Transverse colon (tissue), 4 donors: Measurements from ENCODE around the gene AKAP9. TPM values are rescaled to one million over a fixed set of nuclear protein-coding genes. Genes with fewer than 3 reads are reported as not detected.
A peak's percentile ranks its signal among the peaks of the same experiment; 100 is the strongest.

Experiments used
- DNase-seq: peaks from one replicate; pipeline ENCODE4 v3.0.0-alpha.2; 2019
- H3K27ac ChIP-seq, 4 donors: fragments of 200-600 bp; sonication (generic); 2 replicates each; pipeline ENCODE4 v1.5.1; 2016 to 2018; ENCODE audit warnings: inconsistent platforms in 4 of 4
- H3K27me3 ChIP-seq: fragments of 200-600 bp; sonication (generic); 2 replicates; pipeline ENCODE4 v1.5.1; 2017; ENCODE audit warnings: inconsistent platforms
- H3K36me3 ChIP-seq, 4 donors: fragments of 200-600 bp; sonication (generic); 2 replicates each; pipeline ENCODE4 v1.5.1; 2017 to 2019; ENCODE audit warnings: inconsistent platforms in 4 of 4
- H3K4me1 ChIP-seq, 4 donors: fragments of 200-600 bp; sonication (generic); 2 replicates each; pipeline ENCODE4 v1.5.1; 2017 to 2020; ENCODE audit warnings: inconsistent platforms in 4 of 4
- H3K4me3 ChIP-seq, 4 donors: fragments of 200-600 bp; sonication (generic); 1 replicate in 1 of 4; 2 replicates in 3 of 4; pipeline versions ENCODE4 v1.5.1 to v1.6.1; 2017 to 2019; ENCODE audit warnings: inconsistent platforms in 4 of 4
- H3K9me3 ChIP-seq, 2 donors: fragments of 200-600 bp; sonication (generic); 2 replicates each; pipeline ENCODE4 v1.5.1; 2017 to 2019; ENCODE audit warnings: inconsistent platforms in 2 of 2
- CTCF ChIP-seq, 5 experiments: fragments of 200-600 bp in 3 of 5; fragments of 450-650 bp in 2 of 5; sonication (generic) in 3 of 5; IDR thresholded peaks; 1 replicate in 2 of 5; 2 replicates in 3 of 5; pipeline ENCODE4 v1.5.1; 2016 to 2017; ENCODE audit warnings: antibody characterized with exemption in 5 of 5, inconsistent platforms in 3 of 5, mild to moderate bottlenecking in 2 of 5, moderate library complexity in 1 of 5
- EP300 ChIP-seq: sonication (generic); formaldehyde crosslinking; IDR thresholded peaks from one replicate; pipeline ENCODE4 v1.6.1; 2017; ENCODE audit warnings: antibody characterized with exemption, low read depth
- POLR2A ChIP-seq: fragments of 450-650 bp; IDR thresholded peaks from one replicate; pipeline ENCODE4 v1.6.1; 2016; ENCODE audit warnings: antibody characterized with exemption, mild to moderate bottlenecking, moderate library complexity
- POLR2AphosphoS5 ChIP-seq, 3 donors: sonication (generic); formaldehyde crosslinking; IDR thresholded peaks; one replicate each; pipeline ENCODE4 v1.6.1; 2016; ENCODE audit warnings: antibody characterized with exemption in 3 of 3
- WGBS, 2 donors: methylation state at CpG; one replicate each; pipeline ENCODE4 v1.1.5; 2018; ENCODE audit warnings: low coverage in 1 of 2; 5-methylcytosine and 5-hydroxymethylcytosine counted together
- in situ Hi-C, 4 donors: fragments of 200-750 bp; cut with MboI; loops; one replicate each; pipeline versions ENCODE4 v1.15.0 to v1.15.1; 2017; ENCODE audit warnings: low sequenced_read_pairs in 3 of 4, low pct_ligation_motif_present in 1 of 4, low pct_unique_long_range_greater_than_20kb in 1 of 4
- intact Hi-C: fragments of 100-400 bp; cut with DNase I; formaldehyde crosslinking; loops from one replicate; pipeline ENCODE4 v1.15.1; 2023; ENCODE audit warnings: low total_unique reads
- total RNA-seq, 4 donors: library from RNA; depleted of rRNA; stranded (reverse); fragments of >200 nt; gene quantifications; one replicate each; pipeline ENCODE4 v1.1.0, GENCODE V29; 2016

Gene AKAP9
- total RNA-seq, 4 donors from 2014 or later, result 203 to 262 (median 234) TPM

DNA sequence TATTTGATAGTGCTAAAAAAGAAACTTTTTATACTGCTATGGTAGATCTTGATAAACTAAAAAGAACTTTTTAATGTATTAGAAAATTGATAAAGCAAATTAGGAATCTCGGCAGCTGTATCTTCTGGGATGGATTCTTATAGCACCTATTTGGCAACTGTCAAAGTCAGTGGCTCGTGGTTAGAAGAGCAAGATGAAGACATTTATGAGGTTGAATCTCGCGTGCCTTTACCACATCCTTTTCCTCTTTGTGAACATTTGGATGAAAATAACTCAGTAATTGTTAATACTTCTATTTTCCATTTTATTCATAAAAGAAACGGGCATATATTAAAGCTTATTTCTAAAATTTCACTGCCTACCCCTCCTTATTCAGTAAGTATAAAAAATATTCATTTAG is 117.4 kb downstream of the AKAP9 start:
- Histone ChIP-seq H3K27ac (peak overlapping the region; percentile 53 to 79 (median 72)), H3K27me3 (no peaks in the 10 kb centered on the region), H3K9me3 (no peaks in the 10 kb centered on the region), H3K4me3 (peak overlapping the region in 3 of 4 donors; percentile 17 to 48 (median 31)), H3K36me3 (peaks cover 0 to 16% (median 2%) of the 10 kb centered on the region in 4 donors), H3K4me1 (peaks cover 10 to 78% (median 23%) of the 10 kb centered on the region in 4 donors)
- WGBS, 2 donors, result 36 to 40% methylated on average over 5 of the region's 5 CpGs
- no peak for DNase-seq
- in situ Hi-C loops (no loop called here), intact Hi-C loops (no loop called here)
- no peak for TF ChIP-seq POLR2A
- no peak for TF ChIP-seq POLR2AphosphoS5 (IDR thresholded peaks at IDR 0.05)
- TF ChIP-seq CTCF (IDR thresholded peaks at IDR 0.05), result no peak
- no peak for TF ChIP-seq EP300

- H3K4me3 ChIP-seq, result peak overlapping the region in 3 of 4 donors; percentile 17 to 48 (median 31)
- WGBS, 2 donors, result 53 to 61% methylated on average over 2 of the region's 2 CpGs
- peaks cover 10 to 85% (median 25%) of the 10 kb centered on the region in 4 donors for H3K4me1 ChIP-seq
- no peak for TF ChIP-seq POLR2A
- no peak for TF ChIP-seq CTCF (IDR thresholded peaks at IDR 0.05)
- no peak for TF ChIP-seq POLR2AphosphoS5 (IDR thresholded peaks at IDR 0.05)
- no peak for TF ChIP-seq EP300
- in situ Hi-C loops (no loop called here), intact Hi-C loops (no loop called here)
- H3K36me3 ChIP-seq, result peaks cover 0 to 12% (median 6%) of the 10 kb centered on the region in 4 donors
- no peaks in the 10 kb centered on the region for H3K9me3 ChIP-seq
- H3K27ac ChIP-seq, result peak overlapping the region; percentile 53 to 79 (median 72)
- no peaks in the 10 kb centered on the region for H3K27me3 ChIP-seq
- DNase-seq, result no peak
Measured at GRCh38 chr7:92058899-92059298, 118.2 kb downstream of the AKAP9 start.

DNA sequence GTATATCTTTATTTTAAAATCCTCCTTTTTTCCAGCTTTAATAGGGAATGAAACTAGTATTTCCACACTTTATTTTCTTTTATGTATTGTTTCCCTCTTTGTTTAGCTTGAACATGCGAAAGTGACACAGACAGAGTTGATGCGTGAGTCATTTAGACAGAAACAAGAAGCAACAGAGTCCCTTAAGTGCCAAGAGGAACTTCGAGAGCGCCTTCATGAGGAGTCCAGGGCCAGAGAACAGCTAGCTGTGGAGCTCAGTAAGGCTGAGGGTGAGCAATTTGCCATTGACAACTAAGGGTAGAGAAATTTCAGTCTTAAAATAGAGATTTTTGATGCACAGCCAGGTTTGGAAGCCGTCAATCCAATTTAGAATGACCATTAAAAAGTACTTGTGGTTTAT is 120.5 kb downstream of the AKAP9 start:
- TF ChIP-seq EP300, result no peak
- no peak for TF ChIP-seq CTCF (IDR thresholded peaks at IDR 0.05)
- no peak for TF ChIP-seq POLR2A
- TF ChIP-seq POLR2AphosphoS5 (IDR thresholded peaks at IDR 0.05), result no peak
- Histone ChIP-seq H3K9me3 (no peaks in the 10 kb centered on the region), H3K36me3 (peaks cover 0 to 16% (median 6%) of the 10 kb centered on the region in 4 donors), H3K27ac (peak overlapping the region; percentile 45 to 79 (median 58)), H3K27me3 (no peaks in the 10 kb centered on the region), H3K4me3 (peak overlapping the region in 1 of 4 donors; percentile 48), H3K4me1 (peaks cover 9 to 92% (median 25%) of the 10 kb centered on the region in 4 donors)
- in situ Hi-C loops (no loop called here), intact Hi-C loops (no loop called here)
- DNase-seq, result peak; percentile 17
- WGBS, 2 donors, result 52 to 56% methylated on average over 4 to 5 of the region's 5 CpGs

- Histone ChIP-seq H3K36me3 (peaks cover 0 to 22% (median 11%) of the 10 kb centered on the region in 4 donors), H3K27ac (peak overlapping the region; percentile 12 to 66 (median 17)), H3K9me3 (no peaks in the 10 kb centered on the region), H3K4me3 (no peak overlapping the region), H3K27me3 (no peaks in the 10 kb centered on the region), H3K4me1 (peaks cover 0 to 75% (median 15%) of the 10 kb centered on the region in 4 donors)
- intact Hi-C loops, result no loop called here
- in situ Hi-C loops, result no loop called here
- no peak for DNase-seq
- 46 to 49% methylated on average over 2 of the region's 2 CpGs for WGBS, 2 donors
- TF ChIP-seq POLR2A, result no peak
- TF ChIP-seq POLR2AphosphoS5 (IDR thresholded peaks at IDR 0.05), result peak in 1 of 3 donors; percentile 14
Measured at GRCh38 chr7:92064438-92065029, 123.9 kb downstream of the AKAP9 start.

- peak; percentile 30 for DNase-seq
- peaks cover 0 to 30% (median 7%) of the 10 kb centered on the region in 4 donors for H3K36me3 ChIP-seq
Measured at GRCh38 chr7:92071032-92071431, 130.4 kb downstream of the AKAP9 start.

More at GRCh38 chr7:92071032-92071431, 130.4 kb downstream of the AKAP9 start:
- H3K4me3 ChIP-seq, result no peak overlapping the region
- H3K27me3 ChIP-seq, result no peaks in the 10 kb centered on the region
- TF ChIP-seq EP300, result no peak
- TF ChIP-seq POLR2AphosphoS5 (IDR thresholded peaks at IDR 0.05), result peak in 2 of 3 donors; percentile 28 to 57
- peak overlapping the region; percentile 51 to 64 (median 58) for H3K27ac ChIP-seq
- in situ Hi-C loops (no loop called here), intact Hi-C loops (no loop called here)
- peaks cover 0 to 37% (median 10%) of the 10 kb centered on the region in 4 donors for H3K4me1 ChIP-seq
- WGBS, 2 donors, result 47 to 58% methylated on average over 5 of the region's 5 CpGs
- no peaks in the 10 kb centered on the region for H3K9me3 ChIP-seq
